Measurements from ENCODE around the gene P3H1. TPM values are rescaled to one million over a fixed set of nuclear protein-coding genes. Genes with fewer than 3 reads are reported as not detected.
A peak's percentile ranks its signal among the peaks of the same experiment; 100 is the strongest.
"Not testable (repeated sequence)": the region's sequence is repeated elsewhere in the genome, so short reads cannot be mapped to it uniquely, and the experiment has no call there.

Gene P3H1
- total RNA-seq, 2 experiments from 2014 or later, result 48.1 to 54.0 TPM

- H3K36me3 Mint-ChIP-seq, result peaks cover 12% of the 10 kb centered on the region
- no peaks in the 10 kb centered on the region for H3K27me3 Mint-ChIP-seq
- H3K27ac Mint-ChIP-seq, result no peak overlapping the region
- CTCF ChIA-PET, result interaction anchor here (0.7 to 4.2 kb wide), 22 partner anchors 9 to 406 kb away, joined by 3 to 44 read pairs (median 5); partner anchors contain the start of genes CFAP57, EBNA1BP2, ERMAP and PPIH
- no peak overlapping the region for H3K4me3 Mint-ChIP-seq
- DNase-seq (peak; percentile 64), ATAC-seq (peak; percentile 13)
- H3K9me3 Mint-ChIP-seq (ENCODE audit: low read depth), result no peaks in the 10 kb centered on the region
- H3K4me1 Mint-ChIP-seq, result peaks cover 29% of the 10 kb centered on the region
Measured at GRCh38 chr1:42765832-42766740, 742 bp downstream of the P3H1 start.

- CTCF ChIA-PET, result interaction anchor here (0.9 to 4.2 kb wide), 12 partner anchors 8 to 307 kb away, joined by 3 to 44 read pairs (median 5); partner anchors contain the start of genes ERMAP, PPIH, SVBP and ZNF691
- DNase-seq, result no peak
- Mint-ChIP-seq H3K9me3 (ENCODE audit: low read depth) (no peaks in the 10 kb centered on the region), H3K27ac (no peak overlapping the region), H3K36me3 (peaks cover 6% of the 10 kb centered on the region), H3K27me3 (no peaks in the 10 kb centered on the region), H3K4me1 (peaks cover 23% of the 10 kb centered on the region), H3K4me3 (no peak overlapping the region)
- no peak for ATAC-seq
Measured at GRCh38 chr1:42765269-42765668, 1.6 kb downstream of the P3H1 start.

- Mint-ChIP-seq H3K27me3 (no peaks in the 10 kb centered on the region), H3K9me3 (ENCODE audit: low read depth) (no peaks in the 10 kb centered on the region), H3K4me3 (no peak overlapping the region), H3K4me1 (peaks cover 2% of the 10 kb centered on the region), H3K27ac (no peak overlapping the region), H3K36me3 (peaks cover 2% of the 10 kb centered on the region)
- no peak for ATAC-seq
- no peak for DNase-seq
- CTCF ChIA-PET, result no interaction called here
Measured at GRCh38 chr1:42762269-42762668, 4.6 kb downstream of the P3H1 start.

- H3K9me3 Mint-ChIP-seq (ENCODE audit: low read depth), result no peaks in the 10 kb centered on the region
- ATAC-seq (no peak), DNase-seq (no peak)
- H3K4me3 Mint-ChIP-seq, result no peak overlapping the region
- peaks cover 2% of the 10 kb centered on the region for H3K4me1 Mint-ChIP-seq
- H3K27me3 Mint-ChIP-seq, result no peaks in the 10 kb centered on the region
- CTCF ChIA-PET, result no interaction called here
- no peak overlapping the region for H3K27ac Mint-ChIP-seq
- peaks cover 4% of the 10 kb centered on the region for H3K36me3 Mint-ChIP-seq
Measured at GRCh38 chr1:42761567-42761966, 5.3 kb downstream of the P3H1 start.

GRCh38 chr1:42759114-42759513, 7.7 kb downstream of the P3H1 start:
- no peaks in the 10 kb centered on the region for H3K9me3 Mint-ChIP-seq (ENCODE audit: low read depth)
- ATAC-seq, result no peak
- no peak for DNase-seq
- H3K4me3 Mint-ChIP-seq, result no peak overlapping the region
- no peaks in the 10 kb centered on the region for H3K4me1 Mint-ChIP-seq
- CTCF ChIA-PET, result interaction anchor here (1.6 kb wide), 1 partner anchor 21 kb away, joined by 4 read pairs; no protein-coding TSS in a partner anchor
- no peaks in the 10 kb centered on the region for H3K27me3 Mint-ChIP-seq
- H3K36me3 Mint-ChIP-seq, result peaks cover 18% of the 10 kb centered on the region
- H3K27ac Mint-ChIP-seq, result no peak overlapping the region

GRCh38 chr1:42758641-42759040, 8.2 kb downstream of the P3H1 start:
- CTCF ChIA-PET, result interaction anchor here (0.7 to 1.6 kb wide), 2 partner anchors 21 to 315 kb away, joined by 3 to 4 read pairs; no protein-coding TSS in a partner anchor
- no peaks in the 10 kb centered on the region for H3K27me3 Mint-ChIP-seq
- H3K9me3 Mint-ChIP-seq (ENCODE audit: low read depth), result no peaks in the 10 kb centered on the region
- ATAC-seq (no peak), DNase-seq (no peak)
- H3K36me3 Mint-ChIP-seq, result peaks cover 21% of the 10 kb centered on the region
- no peak overlapping the region for H3K27ac Mint-ChIP-seq
- H3K4me1 Mint-ChIP-seq, result no peaks in the 10 kb centered on the region
- no peak overlapping the region for H3K4me3 Mint-ChIP-seq

GRCh38 chr1:42757892-42758275, 8.9 kb downstream of the P3H1 start:
- CTCF ChIA-PET, result interaction anchor here (0.7 to 1.7 kb wide), 3 partner anchors 9 to 316 kb away, joined by 3 to 10 read pairs (median 4); partner anchors contain the start of genes C1orf50 and P3H1
- H3K9me3 Mint-ChIP-seq (ENCODE audit: low read depth), result no peaks in the 10 kb centered on the region
- no peak for ATAC-seq
- H3K4me3 Mint-ChIP-seq, result no peak overlapping the region
- no peaks in the 10 kb centered on the region for H3K4me1 Mint-ChIP-seq
- DNase-seq, result no peak
- no peak overlapping the region for H3K27ac Mint-ChIP-seq
- H3K36me3 Mint-ChIP-seq, result peaks cover 23% of the 10 kb centered on the region
- H3K27me3 Mint-ChIP-seq, result no peaks in the 10 kb centered on the region

GRCh38 chr1:42756956-42757891, 9.6 kb downstream of the P3H1 start:
- no peak for DNase-seq
- H3K9me3 Mint-ChIP-seq (ENCODE audit: low read depth), result no peaks in the 10 kb centered on the region
- CTCF ChIA-PET, result interaction anchor here (1.3 to 1.7 kb wide), 2 partner anchors 9 to 316 kb away, joined by 4 to 10 read pairs; partner anchors contain the start of genes C1orf50 and P3H1

GRCh38 chr1:42753070-42753469, 13.8 kb downstream of the P3H1 start:
- Mint-ChIP-seq H3K27ac (no peak overlapping the region), H3K4me1 (no peaks in the 10 kb centered on the region)

More at GRCh38 chr1:42756956-42757891, 9.6 kb downstream of the P3H1 start:
- peaks cover 28% of the 10 kb centered on the region for H3K36me3 Mint-ChIP-seq
- H3K4me1 Mint-ChIP-seq, result no peaks in the 10 kb centered on the region
- no peak overlapping the region for H3K4me3 Mint-ChIP-seq
- H3K27me3 Mint-ChIP-seq, result no peaks in the 10 kb centered on the region
- peak; percentile 66 for ATAC-seq
- H3K27ac Mint-ChIP-seq, result no peak overlapping the region

GRCh38 chr1:42752284-42752683, 14.5 kb downstream of the P3H1 start:
- DNase-seq (no peak), ATAC-seq (no peak)
- Mint-ChIP-seq H3K4me1 (no peaks in the 10 kb centered on the region), H3K4me3 (no peak overlapping the region), H3K27me3 (no peaks in the 10 kb centered on the region), H3K36me3 (peaks cover 45% of the 10 kb centered on the region), H3K27ac (no peak overlapping the region), H3K9me3 (ENCODE audit: low read depth) (no peaks in the 10 kb centered on the region)
- CTCF ChIA-PET, result interaction anchor here (1.0 to 1.1 kb wide), 2 partner anchors 22 to 174 kb away, joined by 3 to 4 read pairs; no protein-coding TSS in a partner anchor

More at GRCh38 chr1:42753070-42753469, 13.8 kb downstream of the P3H1 start:
- Mint-ChIP-seq H3K27me3 (no peaks in the 10 kb centered on the region), H3K36me3 (peaks cover 45% of the 10 kb centered on the region), H3K4me3 (no peak overlapping the region), H3K9me3 (ENCODE audit: low read depth) (no peaks in the 10 kb centered on the region)
- CTCF ChIA-PET, result interaction anchor here (1.0 to 1.1 kb wide), 2 partner anchors 23 to 175 kb away, joined by 3 to 4 read pairs; no protein-coding TSS in a partner anchor
- DNase-seq, result no peak
- ATAC-seq, result no peak

- CTCF ChIA-PET; DNase-seq; H3K27me3 Mint-ChIP-seq; H3K27ac Mint-ChIP-seq; ATAC-seq; H3K4me1 Mint-ChIP-seq; H3K9me3 Mint-ChIP-seq (ENCODE audit: low read depth); H3K4me3 Mint-ChIP-seq: not testable (repeated sequence)
- H3K36me3 Mint-ChIP-seq, result peaks cover 43% of the 10 kb centered on the region
Measured at GRCh38 chr1:42751511-42752070, 15.2 kb downstream of the P3H1 start.

- no peak for ATAC-seq
- Mint-ChIP-seq H3K4me1 (no peaks in the 10 kb centered on the region), H3K27me3 (no peaks in the 10 kb centered on the region), H3K36me3 (peaks cover 38% of the 10 kb centered on the region), H3K27ac (no peak overlapping the region), H3K9me3 (ENCODE audit: low read depth) (no peaks in the 10 kb centered on the region), H3K4me3 (no peak overlapping the region)
- no peak for DNase-seq
- CTCF ChIA-PET, result interaction anchor here (0.9 kb wide), 1 partner anchor 172 kb away, joined by 5 read pairs; no protein-coding TSS in a partner anchor
Measured at GRCh38 chr1:42750041-42750440, 16.8 kb downstream of the P3H1 start.
